HG03175 (cell line): ENCODE results near the gene IQSEC3.

ENCODE experiments used
- ATAC-seq: cut with Tn5 transposase; IDR thresholded peaks from one replicate; pipeline ENCODE4 v1.9.1; 2021; ENCODE audit warnings: mild to moderate bottlenecking, moderate library complexity; ENCODE audit not compliant: unreplicated experiment

Gene IQSEC3

GRCh38 chr12:191541-191940 is 125.0 kb downstream of the IQSEC3 start:
- no peak for ATAC-seq

GRCh38 chr12:193261-193660 is 126.7 kb downstream of the IQSEC3 start:
- no peak for ATAC-seq

- ATAC-seq: no peak
Observed at GRCh38 chr12:194276-194675, 127.7 kb downstream of the IQSEC3 start.

GRCh38 chr12:195156-195555 is 128.6 kb downstream of the IQSEC3 start:
- ATAC-seq: no peak

- no peak for ATAC-seq
Observed at GRCh38 chr12:195951-196350, 129.4 kb downstream of the IQSEC3 start.

GRCh38 chr12:196436-196835 is 129.9 kb downstream of the IQSEC3 start:
- ATAC-seq: no peak

GRCh38 chr12:197347-197746 is 130.8 kb downstream of the IQSEC3 start:
- ATAC-seq: no peak

- ATAC-seq: no peak
Observed at GRCh38 chr12:197911-198695, 131.5 kb downstream of the IQSEC3 start.

- no peak for ATAC-seq
Observed at GRCh38 chr12:198705-199104, 132.1 kb downstream of the IQSEC3 start.

GRCh38 chr12:201361-201760 is 134.8 kb downstream of the IQSEC3 start:
- no peak for ATAC-seq

- no peak for ATAC-seq
Observed at GRCh38 chr12:202081-202731, 135.6 kb downstream of the IQSEC3 start.

GRCh38 chr12:203074-203461 is 136.5 kb downstream of the IQSEC3 start:
- no peak for ATAC-seq

GRCh38 chr12:203462-204260 is 137.1 kb downstream of the IQSEC3 start:
- no peak for ATAC-seq

- ATAC-seq: no peak
Observed at GRCh38 chr12:204261-204678, 137.7 kb downstream of the IQSEC3 start.

- no peak for ATAC-seq
Observed at GRCh38 chr12:205026-205425, 138.5 kb downstream of the IQSEC3 start.

- ATAC-seq: no peak
Observed at GRCh38 chr12:206746-207440, 140.3 kb downstream of the IQSEC3 start.

GRCh38 chr12:207804-208203 is 141.2 kb downstream of the IQSEC3 start:
- ATAC-seq: no peak

GRCh38 chr12:208813-209212 is 142.2 kb downstream of the IQSEC3 start:
- no peak for ATAC-seq

GRCh38 chr12:209246-209645 is 142.7 kb downstream of the IQSEC3 start:
- no peak for ATAC-seq

- ATAC-seq: no peak
Observed at GRCh38 chr12:209851-210250, 143.3 kb downstream of the IQSEC3 start.
